Neural cell (in vitro differentiated cells): ENCODE measurements around the gene TSPAN9. TPM values are rescaled to one million over a fixed set of nuclear protein-coding genes. Genes with fewer than 3 reads are reported as not detected.

Source experiments
- H2AFZ ChIP-seq: fragments of 200-600, 300-800 bp; sonication (generic), shearing (Covaris generic); 2 replicates; pipeline ENCODE4 v1.6.0; 2014; ENCODE audit warnings: low read depth, mild to moderate bottlenecking, antibody characterized with exemption, low read length, moderate library complexity
- H3F3A ChIP-seq: fragments of 200-600 bp; shearing (Covaris generic); 2 replicates; pipeline ENCODE4 v1.6.1; 2016; ENCODE audit warnings: mild to moderate bottlenecking, moderate library complexity, mixed read lengths, antibody characterized with exemption, low read length; ENCODE audit not compliant: insufficient read depth, poor library complexity, severe bottlenecking
- H3K27ac ChIP-seq: fragments of 200-600, 300-800 bp; sonication (generic), shearing (Covaris generic); 2 replicates; pipeline ENCODE4 v1.5.1; 2014; ENCODE audit warnings: mild to moderate bottlenecking, low read length, moderate library complexity
- H3K27me3 ChIP-seq: fragments of 300-800, 200-600 bp; sonication (generic), shearing (Covaris generic); 2 replicates; pipeline ENCODE4 v1.6.0; 2014; ENCODE audit warnings: mild to moderate bottlenecking, low read depth, low read length, moderate library complexity; ENCODE audit not compliant: insufficient read depth
- H3K36me3 ChIP-seq: fragments of 300-800, 200-600 bp; sonication (generic), shearing (Covaris generic); 2 replicates; pipeline ENCODE4 v1.5.1; 2014; ENCODE audit warnings: mild to moderate bottlenecking, antibody characterized with exemption, low read length, moderate library complexity; ENCODE audit not compliant: insufficient read depth
- H3K4me2 ChIP-seq: fragments of 300-800, 200-600 bp; sonication (generic), shearing (Covaris generic); 2 replicates; pipeline ENCODE4 v1.6.0; 2014; ENCODE audit warnings: mild to moderate bottlenecking, low read length
- H3K4me3 ChIP-seq: fragments of 300-800, 200-600 bp; sonication (generic), shearing (Covaris generic); 2 replicates; pipeline ENCODE4 v1.5.1; 2014; ENCODE audit warnings: mild to moderate bottlenecking, low read length, moderate library complexity
- H3K79me2 ChIP-seq: fragments of 200-600 bp; shearing (Covaris generic); replicated peaks from 2 replicates; pipeline ENCODE4 v1.6.0; 2014; ENCODE audit warnings: mild to moderate bottlenecking, low read length, moderate library complexity; ENCODE audit not compliant: insufficient read depth
- H3K9ac ChIP-seq: fragments of 300-800, 200-600 bp; sonication (generic), shearing (Covaris generic); 2 replicates; pipeline ENCODE4 v1.6.1; 2016; ENCODE audit warnings: mild to moderate bottlenecking, low read length, mixed read lengths
- H3K9me2 ChIP-seq: fragments of 200-600 bp; shearing (Covaris generic); 2 replicates; pipeline ENCODE4 v1.6.1; 2016; ENCODE audit warnings: mild to moderate bottlenecking, low read length, mixed read lengths; ENCODE audit not compliant: insufficient read depth
- H3K9me3 ChIP-seq: fragments of 200-600, 300-800 bp; sonication (generic), shearing (Covaris generic); 2 replicates; pipeline ENCODE4 v1.6.1; 2016; ENCODE audit warnings: mild to moderate bottlenecking, mixed run types, low read length, moderate library complexity, mixed read lengths
- H4K20me1 ChIP-seq: fragments of 200-600 bp; shearing (Covaris generic); 2 replicates; pipeline ENCODE4 v1.6.1; 2016; ENCODE audit warnings: mild to moderate bottlenecking, mixed run types; ENCODE audit not compliant: insufficient read depth
- EP300 ChIP-seq: fragments of 450-650 bp; conservative IDR thresholded peaks from 2 replicates; pipeline ENCODE4 v1.6.1; 2014; ENCODE audit warnings: antibody characterized with exemption, mild to moderate bottlenecking, moderate library complexity; ENCODE audit not compliant: poor library complexity, severe bottlenecking
- EZH2 ChIP-seq: fragments of 200-600, 300-800 bp; shearing (Covaris generic), sonication (generic); IDR thresholded peaks from 2 replicates; pipeline ENCODE4 v1.6.1; 2014; ENCODE audit warnings: antibody characterized with exemption, low read length, borderline replicate concordance, mild to moderate bottlenecking; ENCODE audit not compliant: insufficient read depth, poor library complexity, severe bottlenecking
- MXI1 ChIP-seq: fragments of 450-650 bp; conservative IDR thresholded peaks from 2 replicates; pipeline ENCODE4 v1.6.1; 2014; ENCODE audit warnings: antibody characterized with exemption, mild to moderate bottlenecking; ENCODE audit not compliant: poor library complexity, severe bottlenecking
- POLR2AphosphoS5 ChIP-seq: IDR thresholded peaks from 2 replicates; pipeline ENCODE4 v1.6.1; 2012
- RAD21 ChIP-seq: fragments of 450-650 bp; conservative IDR thresholded peaks from 2 replicates; pipeline ENCODE4 v1.6.1; 2014; ENCODE audit warnings: antibody characterized with exemption, mild to moderate bottlenecking, moderate library complexity
- SMC3 ChIP-seq: fragments of 450-650 bp; conservative IDR thresholded peaks from 2 replicates; pipeline ENCODE4 v1.6.1; 2014; ENCODE audit warnings: antibody characterized with exemption, mild to moderate bottlenecking, moderate library complexity; ENCODE audit not compliant: poor library complexity
- TAF1 ChIP-seq: IDR thresholded peaks from 2 replicates; pipeline ENCODE4 v1.6.1; 2012; ENCODE audit warnings: low read depth
- polyA plus RNA-seq: library from polyadenylated mRNA; depleted of rRNA; stranded (reverse); fragments of >200 nt; gene quantifications from 2 replicates; pipeline ENCODE4 v1.2.3, GENCODE V29; 2014
- TF ChIP-seq, protein P1 (sequence below): IDR thresholded peaks from 2 replicates; pipeline ENCODE4 v1.6.1; 2012; ENCODE audit warnings: borderline replicate concordance
- TF ChIP-seq, protein P2 (sequence below): fragments of 450-650 bp; IDR thresholded peaks from 2 replicates; pipeline ENCODE4 v1.5.1; 2014; ENCODE audit warnings: antibody characterized with exemption, mild to moderate bottlenecking, moderate library complexity; ENCODE audit not compliant: poor library complexity, severe bottlenecking

The TSPAN9 gene
- polyA plus RNA-seq, 1 donor from 2014 or later: 11.9 TPM

DNA sequence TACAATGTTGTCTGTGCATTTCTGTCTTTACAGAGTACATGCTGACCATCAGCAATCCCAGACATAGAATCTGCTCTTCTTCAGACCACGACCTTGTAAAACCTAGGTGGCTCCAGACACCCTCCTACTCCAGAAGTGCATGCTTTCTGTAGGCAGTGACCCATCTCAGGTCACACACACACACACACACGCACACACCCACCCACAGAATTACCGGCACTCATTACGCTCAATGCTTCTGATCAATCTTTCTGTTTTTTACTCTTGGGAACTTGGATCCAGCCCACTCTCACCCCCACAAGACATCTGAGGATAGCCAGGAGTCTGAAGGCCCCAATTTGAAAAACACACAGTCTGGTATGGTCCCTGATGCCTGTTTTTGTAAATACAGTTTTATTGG, 7.5 kb upstream of the TSPAN9 start:
- no peak for TF ChIP-seq RAD21
- no peak for TF ChIP-seq EP300
- TF ChIP-seq POLR2AphosphoS5: no peak
- no peak for TF ChIP-seq MXI1
- no peak for TF ChIP-seq SMC3
- no peak for TF ChIP-seq EZH2
- no peak for TF ChIP-seq TAF1
- TF ChIP-seq, protein P1, sequence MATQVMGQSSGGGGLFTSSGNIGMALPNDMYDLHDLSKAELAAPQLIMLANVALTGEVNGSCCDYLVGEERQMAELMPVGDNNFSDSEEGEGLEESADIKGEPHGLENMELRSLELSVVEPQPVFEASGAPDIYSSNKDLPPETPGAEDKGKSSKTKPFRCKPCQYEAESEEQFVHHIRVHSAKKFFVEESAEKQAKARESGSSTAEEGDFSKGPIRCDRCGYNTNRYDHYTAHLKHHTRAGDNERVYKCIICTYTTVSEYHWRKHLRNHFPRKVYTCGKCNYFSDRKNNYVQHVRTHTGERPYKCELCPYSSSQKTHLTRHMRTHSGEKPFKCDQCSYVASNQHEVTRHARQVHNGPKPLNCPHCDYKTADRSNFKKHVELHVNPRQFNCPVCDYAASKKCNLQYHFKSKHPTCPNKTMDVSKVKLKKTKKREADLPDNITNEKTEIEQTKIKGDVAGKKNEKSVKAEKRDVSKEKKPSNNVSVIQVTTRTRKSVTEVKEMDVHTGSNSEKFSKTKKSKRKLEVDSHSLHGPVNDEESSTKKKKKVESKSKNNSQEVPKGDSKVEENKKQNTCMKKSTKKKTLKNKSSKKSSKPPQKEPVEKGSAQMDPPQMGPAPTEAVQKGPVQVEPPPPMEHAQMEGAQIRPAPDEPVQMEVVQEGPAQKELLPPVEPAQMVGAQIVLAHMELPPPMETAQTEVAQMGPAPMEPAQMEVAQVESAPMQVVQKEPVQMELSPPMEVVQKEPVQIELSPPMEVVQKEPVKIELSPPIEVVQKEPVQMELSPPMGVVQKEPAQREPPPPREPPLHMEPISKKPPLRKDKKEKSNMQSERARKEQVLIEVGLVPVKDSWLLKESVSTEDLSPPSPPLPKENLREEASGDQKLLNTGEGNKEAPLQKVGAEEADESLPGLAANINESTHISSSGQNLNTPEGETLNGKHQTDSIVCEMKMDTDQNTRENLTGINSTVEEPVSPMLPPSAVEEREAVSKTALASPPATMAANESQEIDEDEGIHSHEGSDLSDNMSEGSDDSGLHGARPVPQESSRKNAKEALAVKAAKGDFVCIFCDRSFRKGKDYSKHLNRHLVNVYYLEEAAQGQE: no peak
- TF ChIP-seq, protein P2, sequence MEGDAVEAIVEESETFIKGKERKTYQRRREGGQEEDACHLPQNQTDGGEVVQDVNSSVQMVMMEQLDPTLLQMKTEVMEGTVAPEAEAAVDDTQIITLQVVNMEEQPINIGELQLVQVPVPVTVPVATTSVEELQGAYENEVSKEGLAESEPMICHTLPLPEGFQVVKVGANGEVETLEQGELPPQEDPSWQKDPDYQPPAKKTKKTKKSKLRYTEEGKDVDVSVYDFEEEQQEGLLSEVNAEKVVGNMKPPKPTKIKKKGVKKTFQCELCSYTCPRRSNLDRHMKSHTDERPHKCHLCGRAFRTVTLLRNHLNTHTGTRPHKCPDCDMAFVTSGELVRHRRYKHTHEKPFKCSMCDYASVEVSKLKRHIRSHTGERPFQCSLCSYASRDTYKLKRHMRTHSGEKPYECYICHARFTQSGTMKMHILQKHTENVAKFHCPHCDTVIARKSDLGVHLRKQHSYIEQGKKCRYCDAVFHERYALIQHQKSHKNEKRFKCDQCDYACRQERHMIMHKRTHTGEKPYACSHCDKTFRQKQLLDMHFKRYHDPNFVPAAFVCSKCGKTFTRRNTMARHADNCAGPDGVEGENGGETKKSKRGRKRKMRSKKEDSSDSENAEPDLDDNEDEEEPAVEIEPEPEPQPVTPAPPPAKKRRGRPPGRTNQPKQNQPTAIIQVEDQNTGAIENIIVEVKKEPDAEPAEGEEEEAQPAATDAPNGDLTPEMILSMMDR: no peak
- no peak overlapping the region for H3K4me2 ChIP-seq
- no peaks in the 10 kb centered on the region for H3K36me3 ChIP-seq
- no peak overlapping the region for H2AFZ ChIP-seq
- H3K79me2 ChIP-seq: no peaks in the 10 kb centered on the region
- H3K27me3 ChIP-seq: no peaks in the 10 kb centered on the region
- no peaks in the 10 kb centered on the region for H4K20me1 ChIP-seq
- no peaks in the 10 kb centered on the region for H3K9me2 ChIP-seq
- H3K4me3 ChIP-seq: no peak overlapping the region
- no peak overlapping the region for H3K27ac ChIP-seq
- no peak overlapping the region for H3K9ac ChIP-seq
- no peaks in the 10 kb centered on the region for H3F3A ChIP-seq
- no peaks in the 10 kb centered on the region for H3K9me3 ChIP-seq

DNA sequence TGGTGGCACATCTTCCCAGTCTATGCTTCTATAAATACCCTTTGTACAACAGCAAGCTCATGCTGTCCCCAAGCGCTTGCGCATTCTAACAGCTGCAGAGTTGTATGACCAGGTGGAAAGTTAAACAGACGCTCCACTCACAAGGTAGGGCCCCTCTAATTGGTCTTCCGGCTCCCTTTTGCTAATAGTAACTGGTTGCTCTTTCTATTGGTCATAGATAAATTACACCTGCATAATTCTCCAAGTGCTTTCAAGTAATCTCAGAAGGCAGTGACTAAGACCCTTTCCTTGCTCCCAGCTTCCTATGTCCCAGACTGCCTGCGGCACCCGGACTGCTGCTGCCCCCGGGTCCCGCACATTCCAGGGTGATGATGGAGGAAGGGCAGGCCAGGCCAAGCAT, 6.1 kb upstream of the TSPAN9 start:
- Histone ChIP-seq H3K27ac (no peak overlapping the region), H3K4me2 (no peak overlapping the region), H2AFZ (no peak overlapping the region), H3K9me3 (no peaks in the 10 kb centered on the region), H3F3A (no peaks in the 10 kb centered on the region), H3K4me3 (no peak overlapping the region), H3K27me3 (no peaks in the 10 kb centered on the region), H3K36me3 (no peaks in the 10 kb centered on the region), H3K9me2 (no peaks in the 10 kb centered on the region), H4K20me1 (no peaks in the 10 kb centered on the region), H3K9ac (no peak overlapping the region), H3K79me2 (no peaks in the 10 kb centered on the region)
- no peak for TF ChIP-seq POLR2AphosphoS5

DNA sequence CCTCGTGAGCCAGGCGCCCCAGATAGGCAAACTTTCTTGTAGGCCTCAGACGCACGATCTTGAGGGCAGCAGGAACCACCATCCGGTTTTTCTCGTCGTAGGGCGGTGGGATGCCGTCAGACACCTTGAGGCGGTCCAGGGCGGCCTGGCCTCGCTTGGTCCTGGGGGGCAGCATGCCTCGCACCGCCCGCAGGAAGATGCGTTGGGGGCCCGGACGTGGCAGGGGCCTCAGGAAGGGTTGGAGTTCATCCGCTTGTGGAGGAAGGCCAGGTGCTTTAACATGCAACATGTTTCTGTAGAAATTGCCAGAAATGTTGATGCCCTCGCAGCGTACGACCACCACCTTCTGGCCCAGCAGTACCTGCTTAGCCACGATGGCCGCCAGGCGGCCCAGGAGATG, 5.5 kb upstream of the TSPAN9 start:
- Histone ChIP-seq H4K20me1 (no peaks in the 10 kb centered on the region), H3K4me3 (no peak overlapping the region), H3K36me3 (no peaks in the 10 kb centered on the region), H3F3A (no peaks in the 10 kb centered on the region), H3K9me2 (no peaks in the 10 kb centered on the region), H3K79me2 (no peaks in the 10 kb centered on the region), H3K4me2 (no peak overlapping the region), H3K27me3 (no peaks in the 10 kb centered on the region), H3K27ac (no peak overlapping the region), H3K9me3 (no peaks in the 10 kb centered on the region), H2AFZ (no peak overlapping the region), H3K9ac (no peak overlapping the region)
- no peak for TF ChIP-seq RAD21
- TF ChIP-seq EZH2: no peak
- TF ChIP-seq, protein P1: no peak
- no peak for TF ChIP-seq MXI1
- TF ChIP-seq POLR2AphosphoS5: no peak
- no peak for TF ChIP-seq EP300
- TF ChIP-seq, protein P2: no peak
- no peak for TF ChIP-seq SMC3
- no peak for TF ChIP-seq TAF1
